Tibial nerve (tissue), 4 donors: ENCODE data around the gene HTR2A. TPM values are rescaled to one million over a fixed set of nuclear protein-coding genes. Genes with fewer than 3 reads are reported as not detected.

Experiments used
- DNase-seq, 2 donors: peaks; one replicate each; pipeline ENCODE4 v3.0.0-alpha.2; 2019; ENCODE audit warnings: low spot score in 2 of 2
- H3K27ac ChIP-seq, 4 donors: fragments of 200-600 bp; sonication (generic) in 3 of 4; one replicate each; pipeline ENCODE4 v1.5.1; 2017 to 2019; ENCODE audit warnings: mild to moderate bottlenecking in 1 of 4
- H3K27me3 ChIP-seq, 2 donors: fragments of 200-600 bp; sonication (generic) in 1 of 2; one replicate each; pipeline versions ENCODE4 v1.5.1 to v1.6.0; 2017 to 2019
- H3K36me3 ChIP-seq, 3 donors: fragments of 200-600 bp; sonication (generic); one replicate each; pipeline ENCODE4 v1.5.1; 2018 to 2019
- H3K4me1 ChIP-seq, 4 donors: fragments of 200-600 bp; sonication (generic) in 3 of 4; one replicate each; pipeline ENCODE4 v1.5.1; 2017 to 2019
- H3K4me3 ChIP-seq, 4 donors: fragments of 200-600 bp; sonication (generic) in 3 of 4; one replicate each; pipeline ENCODE4 v1.5.1; 2017 to 2019; ENCODE audit warnings: mild to moderate bottlenecking in 1 of 4, moderate library complexity in 1 of 4
- H3K9me3 ChIP-seq, 4 donors: fragments of 200-600 bp; sonication (generic) in 3 of 4; one replicate each; pipeline ENCODE4 v1.5.1; 2017 to 2019
- EP300 ChIP-seq, 2 donors: sonication (generic); formaldehyde crosslinking; IDR thresholded peaks; one replicate each; pipeline ENCODE4 v1.6.1; 2017; ENCODE audit warnings: antibody characterized with exemption in 2 of 2, mild to moderate bottlenecking in 1 of 2
- POLR2A ChIP-seq, 2 donors: fragments of 450-650 bp; IDR thresholded peaks; one replicate each; pipeline ENCODE4 v1.6.1; 2017; ENCODE audit warnings: antibody characterized with exemption in 2 of 2, mild to moderate bottlenecking in 2 of 2, moderate library complexity in 2 of 2
- WGBS, 2 donors: methylation state at CpG; one replicate each; pipeline ENCODE4 v1.1.5; 2018; 5-methylcytosine and 5-hydroxymethylcytosine counted together
- total RNA-seq, 4 donors: library from RNA; depleted of rRNA; stranded (reverse); fragments of >200 nt; gene quantifications; one replicate each; pipeline ENCODE4 v1.1.0, GENCODE V29; 2016
- TF ChIP-seq, protein P1 (sequence below), 5 experiments: fragments of 200-600 bp in 3 of 5; fragments of 450-650 bp in 2 of 5; sonication (generic) in 3 of 5; IDR thresholded peaks; one replicate each; pipeline ENCODE4 v1.5.1; 2016 to 2019; ENCODE audit warnings: antibody characterized with exemption in 5 of 5, mild to moderate bottlenecking in 3 of 5, moderate library complexity in 2 of 5

The HTR2A gene
- total RNA-seq, 4 donors from 2014 or later = 0.20 to 0.30 (median 0.21) TPM

GRCh38 chr13:46914341-46914740 is 17.5 kb upstream of the HTR2A start:
- Histone ChIP-seq H3K27me3 (no peaks in the 10 kb centered on the region), H3K36me3 (no peaks in the 10 kb centered on the region), H3K4me1 (no peaks in the 10 kb centered on the region), H3K9me3 (no peaks in the 10 kb centered on the region), H3K4me3 (no peak overlapping the region), H3K27ac (no peak overlapping the region)
- TF ChIP-seq POLR2A (IDR thresholded peaks at IDR 0.05) (no peak), EP300 (IDR thresholded peaks at IDR 0.05) (no peak)
- TF ChIP-seq, protein P1, sequence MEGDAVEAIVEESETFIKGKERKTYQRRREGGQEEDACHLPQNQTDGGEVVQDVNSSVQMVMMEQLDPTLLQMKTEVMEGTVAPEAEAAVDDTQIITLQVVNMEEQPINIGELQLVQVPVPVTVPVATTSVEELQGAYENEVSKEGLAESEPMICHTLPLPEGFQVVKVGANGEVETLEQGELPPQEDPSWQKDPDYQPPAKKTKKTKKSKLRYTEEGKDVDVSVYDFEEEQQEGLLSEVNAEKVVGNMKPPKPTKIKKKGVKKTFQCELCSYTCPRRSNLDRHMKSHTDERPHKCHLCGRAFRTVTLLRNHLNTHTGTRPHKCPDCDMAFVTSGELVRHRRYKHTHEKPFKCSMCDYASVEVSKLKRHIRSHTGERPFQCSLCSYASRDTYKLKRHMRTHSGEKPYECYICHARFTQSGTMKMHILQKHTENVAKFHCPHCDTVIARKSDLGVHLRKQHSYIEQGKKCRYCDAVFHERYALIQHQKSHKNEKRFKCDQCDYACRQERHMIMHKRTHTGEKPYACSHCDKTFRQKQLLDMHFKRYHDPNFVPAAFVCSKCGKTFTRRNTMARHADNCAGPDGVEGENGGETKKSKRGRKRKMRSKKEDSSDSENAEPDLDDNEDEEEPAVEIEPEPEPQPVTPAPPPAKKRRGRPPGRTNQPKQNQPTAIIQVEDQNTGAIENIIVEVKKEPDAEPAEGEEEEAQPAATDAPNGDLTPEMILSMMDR (IDR thresholded peaks at IDR 0.05) = no peak
- WGBS, 2 donors = 76 to 78% methylated on average over 2 of the region's 2 CpGs
- DNase-seq = no peak

DNA sequence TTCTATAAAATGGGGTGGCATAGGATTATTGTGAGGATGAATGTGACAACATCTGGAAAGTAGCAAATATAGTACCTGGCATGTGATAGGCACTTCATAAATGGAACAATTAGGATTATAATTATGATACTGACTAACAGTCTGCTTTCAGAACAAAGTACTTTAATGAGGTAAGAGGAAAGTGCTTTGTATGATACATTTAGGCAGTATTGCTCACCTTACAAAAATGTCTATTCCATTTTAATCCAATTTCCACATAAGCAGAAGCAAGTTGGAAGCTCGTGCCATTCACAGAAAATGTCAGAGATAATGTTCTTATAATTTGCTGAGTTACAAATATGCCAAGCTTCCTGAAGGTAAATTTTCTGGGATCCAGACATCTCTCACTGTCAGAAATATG is 16.9 kb upstream of the HTR2A start:
- 76 to 85% methylated on average over 1 of the region's 1 CpG for WGBS, 2 donors
- no peaks in the 10 kb centered on the region for H3K4me1 ChIP-seq

DNA sequence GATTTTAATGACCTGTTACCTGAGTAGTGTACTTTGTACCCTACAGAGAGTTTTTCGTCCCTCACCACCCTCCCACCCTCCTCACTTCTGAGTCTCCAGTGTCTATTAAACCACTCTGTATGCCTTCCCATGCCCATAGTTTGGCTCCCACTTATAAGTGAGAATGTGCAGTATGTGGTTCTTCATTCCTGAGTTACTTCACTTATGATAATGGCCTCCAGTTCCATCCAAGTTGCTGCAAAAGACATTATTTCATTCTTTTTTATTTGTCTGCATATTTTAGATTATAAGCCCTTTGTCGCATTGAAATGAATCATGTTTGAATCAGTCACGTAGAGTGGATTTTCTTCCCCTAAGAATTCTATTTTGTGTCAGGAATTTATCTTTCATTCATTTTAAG is 12.2 kb upstream of the HTR2A start:
- no peaks in the 10 kb centered on the region for H3K9me3 ChIP-seq
- no peaks in the 10 kb centered on the region for H3K27me3 ChIP-seq
- WGBS, 2 donors = 77 to 78% methylated on average over 3 of the region's 3 CpGs
- DNase-seq = no peak
- TF ChIP-seq EP300 (IDR thresholded peaks at IDR 0.05) = no peak
- TF ChIP-seq POLR2A (IDR thresholded peaks at IDR 0.05) = no peak
- TF ChIP-seq, protein P1 (IDR thresholded peaks at IDR 0.05) = no peak
- no peak overlapping the region for H3K27ac ChIP-seq
- H3K36me3 ChIP-seq = no peaks in the 10 kb centered on the region
- no peaks in the 10 kb centered on the region for H3K4me1 ChIP-seq
- H3K4me3 ChIP-seq = no peak overlapping the region

More for the DNA sequence above, 16.9 kb upstream of the HTR2A start:
- no peaks in the 10 kb centered on the region for H3K9me3 ChIP-seq
- H3K36me3 ChIP-seq = no peaks in the 10 kb centered on the region
- TF ChIP-seq, protein P1 (IDR thresholded peaks at IDR 0.05) = no peak
- TF ChIP-seq POLR2A (IDR thresholded peaks at IDR 0.05) = no peak
- TF ChIP-seq EP300 (IDR thresholded peaks at IDR 0.05) = no peak
- H3K4me3 ChIP-seq = no peak overlapping the region
- no peak for DNase-seq
- no peak overlapping the region for H3K27ac ChIP-seq
- no peaks in the 10 kb centered on the region for H3K27me3 ChIP-seq

- TF ChIP-seq EP300 (IDR thresholded peaks at IDR 0.05) (no peak), POLR2A (IDR thresholded peaks at IDR 0.05) (no peak)
- TF ChIP-seq, protein P1 (IDR thresholded peaks at IDR 0.05) = no peak
- DNase-seq = no peak
- H3K4me1 ChIP-seq = no peaks in the 10 kb centered on the region
- H3K36me3 ChIP-seq = no peaks in the 10 kb centered on the region
- WGBS, 2 donors = 57 to 71% methylated on average over 2 of the region's 2 CpGs
- H3K4me3 ChIP-seq = no peak overlapping the region
- H3K27me3 ChIP-seq = no peaks in the 10 kb centered on the region
- no peak overlapping the region for H3K27ac ChIP-seq
- no peaks in the 10 kb centered on the region for H3K9me3 ChIP-seq
These were observed 11.6 kb upstream of the HTR2A start for GRCh38 chr13:46908501-46908900.

GRCh38 chr13:46906405-46906804 is 9.6 kb upstream of the HTR2A start:
- no peak for DNase-seq
- no peaks in the 10 kb centered on the region for H3K4me1 ChIP-seq
- H3K9me3 ChIP-seq = no peaks in the 10 kb centered on the region
- H3K4me3 ChIP-seq = no peak overlapping the region
- no peak overlapping the region for H3K27ac ChIP-seq
- H3K36me3 ChIP-seq = no peaks in the 10 kb centered on the region
- TF ChIP-seq EP300 (IDR thresholded peaks at IDR 0.05) (no peak), POLR2A (IDR thresholded peaks at IDR 0.05) (no peak)
- TF ChIP-seq, protein P1 (IDR thresholded peaks at IDR 0.05) = no peak
- no peaks in the 10 kb centered on the region for H3K27me3 ChIP-seq
